ENCODE measurements around the gene OR14J1.

The OR14J1 gene

GRCh38 chr6:29301316-29301715 lies at the start of gene OR14J1:
Gene OR14J1, plus strand, starts transcription at chr6:29301701. Its CDS starts 4,989 bp downstream, at chr6:29306690.
- no peak for TF ChIP-seq ZFX (IDR thresholded peaks at IDR 0.05; ENCODE audit: borderline replicate concordance)
- TF ChIP-seq, protein P1, sequence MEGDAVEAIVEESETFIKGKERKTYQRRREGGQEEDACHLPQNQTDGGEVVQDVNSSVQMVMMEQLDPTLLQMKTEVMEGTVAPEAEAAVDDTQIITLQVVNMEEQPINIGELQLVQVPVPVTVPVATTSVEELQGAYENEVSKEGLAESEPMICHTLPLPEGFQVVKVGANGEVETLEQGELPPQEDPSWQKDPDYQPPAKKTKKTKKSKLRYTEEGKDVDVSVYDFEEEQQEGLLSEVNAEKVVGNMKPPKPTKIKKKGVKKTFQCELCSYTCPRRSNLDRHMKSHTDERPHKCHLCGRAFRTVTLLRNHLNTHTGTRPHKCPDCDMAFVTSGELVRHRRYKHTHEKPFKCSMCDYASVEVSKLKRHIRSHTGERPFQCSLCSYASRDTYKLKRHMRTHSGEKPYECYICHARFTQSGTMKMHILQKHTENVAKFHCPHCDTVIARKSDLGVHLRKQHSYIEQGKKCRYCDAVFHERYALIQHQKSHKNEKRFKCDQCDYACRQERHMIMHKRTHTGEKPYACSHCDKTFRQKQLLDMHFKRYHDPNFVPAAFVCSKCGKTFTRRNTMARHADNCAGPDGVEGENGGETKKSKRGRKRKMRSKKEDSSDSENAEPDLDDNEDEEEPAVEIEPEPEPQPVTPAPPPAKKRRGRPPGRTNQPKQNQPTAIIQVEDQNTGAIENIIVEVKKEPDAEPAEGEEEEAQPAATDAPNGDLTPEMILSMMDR (IDR thresholded peaks at IDR 0.05) = no peak

GRCh38 chr6:29251736-29252135 lies 49.8 kb upstream of the OR14J1 start:
- TF ChIP-seq, protein P1 (IDR thresholded peaks at IDR 0.05) = no peak
- no peak for TF ChIP-seq ZFX (IDR thresholded peaks at IDR 0.05; ENCODE audit: borderline replicate concordance)
- H3K27ac ChIP-seq = no peak overlapping the region

More at GRCh38 chr6:29301316-29301715, at the start of gene OR14J1:
- no peak within 1 kb of the TSS for H3K27ac ChIP-seq

DNA sequence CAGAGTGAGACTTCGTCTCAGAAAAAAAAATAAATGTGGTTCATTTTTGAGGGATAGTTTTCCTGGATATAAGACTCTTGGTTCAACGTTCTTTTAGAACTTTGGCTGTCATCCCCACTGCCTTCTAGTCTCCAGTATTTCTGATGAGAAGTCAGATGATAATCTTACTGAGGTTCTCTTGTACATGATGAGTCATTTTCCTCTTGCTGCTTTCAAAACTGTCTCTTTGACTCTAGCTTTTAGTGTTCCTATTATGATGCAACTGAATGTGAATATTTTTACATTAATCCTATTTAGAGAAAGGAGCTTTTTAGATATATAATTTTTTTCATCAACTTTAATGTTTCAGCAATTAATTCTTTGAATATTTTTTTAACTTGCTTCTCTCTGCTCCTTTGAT lies 46.0 kb upstream of the OR14J1 start:
- H3K27ac ChIP-seq = no peak overlapping the region
- no peak for TF ChIP-seq ZFX (IDR thresholded peaks at IDR 0.05; ENCODE audit: borderline replicate concordance)
- TF ChIP-seq, protein P1 (IDR thresholded peaks at IDR 0.05) = no peak

DNA sequence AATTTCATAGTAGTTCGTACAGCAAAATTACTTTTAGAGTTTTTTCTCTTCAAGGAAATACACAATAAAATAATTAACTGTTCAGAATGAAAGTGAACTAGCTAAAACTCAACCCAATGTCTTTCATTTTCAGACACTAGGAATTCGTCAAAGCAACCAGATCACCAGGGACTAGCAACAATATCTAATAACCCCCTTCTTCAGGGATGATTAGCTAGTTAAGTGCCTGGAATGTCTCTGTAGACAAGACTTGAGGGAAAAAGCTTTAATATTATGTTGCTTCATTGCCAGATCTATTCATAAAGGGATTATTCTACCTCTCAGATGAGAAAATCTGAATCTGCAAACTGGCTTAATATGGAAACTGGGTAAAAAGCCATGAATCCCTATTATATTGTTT lies 41.8 kb upstream of the OR14J1 start:
- TF ChIP-seq ZFX (IDR thresholded peaks at IDR 0.05; ENCODE audit: borderline replicate concordance) = no peak
- TF ChIP-seq, protein P1 (IDR thresholded peaks at IDR 0.05) = no peak
- no peak overlapping the region for H3K27ac ChIP-seq

- H3K27ac ChIP-seq = no peak overlapping the region
- TF ChIP-seq, protein P1 (IDR thresholded peaks at IDR 0.05) = no peak
- TF ChIP-seq ZFX (IDR thresholded peaks at IDR 0.05; ENCODE audit: borderline replicate concordance) = no peak
These were observed 38.5 kb upstream of the OR14J1 start for GRCh38 chr6:29263001-29263400.

- H3K27ac ChIP-seq = no peak overlapping the region
- TF ChIP-seq, protein P1 (IDR thresholded peaks at IDR 0.05) = no peak
- no peak for TF ChIP-seq ZFX (IDR thresholded peaks at IDR 0.05; ENCODE audit: borderline replicate concordance)
These were observed 7.0 kb upstream of the OR14J1 start for GRCh38 chr6:29294499-29294914.

DNA sequence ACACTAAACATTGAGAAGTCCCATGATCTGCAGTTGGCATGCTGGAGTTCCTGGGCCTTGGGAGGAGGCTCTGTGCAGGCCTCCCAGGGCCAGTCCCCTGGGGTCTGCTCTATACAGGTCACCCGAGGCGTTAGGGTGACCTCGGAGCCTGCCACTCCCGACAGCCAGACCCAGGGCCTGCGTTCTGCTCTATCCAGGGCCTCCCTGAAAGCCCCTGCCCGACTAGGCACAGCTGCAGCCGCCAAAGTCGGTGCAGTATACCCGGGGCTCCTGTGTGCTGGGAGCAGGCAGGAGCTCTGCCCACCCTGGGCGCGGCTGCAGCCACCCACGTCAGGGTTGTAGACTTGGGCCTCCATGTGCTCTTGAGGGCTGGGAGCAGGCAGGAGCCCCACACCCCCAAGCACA lies 6.3 kb upstream of the OR14J1 start:
- TF ChIP-seq, protein P1 (IDR thresholded peaks at IDR 0.05) = no peak
- no peak for TF ChIP-seq ZFX (IDR thresholded peaks at IDR 0.05; ENCODE audit: borderline replicate concordance)

More for the DNA sequence above, 6.3 kb upstream of the OR14J1 start:
- H3K27ac ChIP-seq = no peak overlapping the region
